ENCODE results near the gene FOXP2.

Gene FOXP2

DNA sequence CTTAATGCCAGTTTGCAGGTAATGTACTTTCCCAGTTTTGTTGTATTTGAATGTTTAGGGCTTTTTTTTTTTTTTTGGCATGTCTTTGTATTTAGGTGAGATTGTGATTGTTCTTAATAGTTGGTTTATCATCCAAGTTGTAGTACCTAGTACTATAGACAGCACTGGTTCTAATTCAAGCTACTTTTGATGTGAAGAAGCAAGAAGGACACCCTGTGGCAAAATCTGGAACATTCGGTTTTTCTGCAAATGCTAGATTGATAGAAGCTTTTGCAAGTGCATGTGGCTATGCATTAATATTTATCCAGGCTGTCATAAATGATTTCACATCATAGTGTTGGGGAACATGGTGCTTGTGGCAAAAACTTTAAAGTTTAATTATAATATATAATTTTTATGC, 248.9 kb downstream of the FOXP2 start:
- H3K4me1 ChIP-seq (ENCODE audit: insufficient read depth, low read length), result no peaks in the 10 kb centered on the region
- TF ChIP-seq EZH2 (IDR thresholded peaks at IDR 0.05; ENCODE audit: borderline replicate concordance, low read depth, low read length, severe bottlenecking) (no peak), CTCF (IDR thresholded peaks at IDR 0.05; ENCODE audit: borderline replicate concordance, extremely low read depth, low read length, poor library complexity, severe bottlenecking) (peak; percentile 45)
- ATAC-seq (ENCODE audit: insufficient read depth, low read depth), result no peak
- no peaks in the 10 kb centered on the region for H3K36me3 ChIP-seq (ENCODE audit: insufficient read depth, low read length)
- H4K20me1 ChIP-seq (ENCODE audit: insufficient read depth, low read length), result no peaks in the 10 kb centered on the region
- H2AFZ ChIP-seq (ENCODE audit: low read depth, low read length), result no peak overlapping the region
- no peak overlapping the region for H3K4me2 ChIP-seq (ENCODE audit: insufficient read depth, low read length)
- H3K79me2 ChIP-seq (ENCODE audit: insufficient read depth, low read length), result no peaks in the 10 kb centered on the region
- H3K9ac ChIP-seq (ENCODE audit: low read depth, low read length), result no peak overlapping the region
- no peak overlapping the region for H3K27ac ChIP-seq (ENCODE audit: low read length)
- no peak for DNase-seq
- H3K9me3 ChIP-seq (ENCODE audit: insufficient read depth, low read length, severe bottlenecking), result no peaks in the 10 kb centered on the region
- H3K27me3 ChIP-seq (ENCODE audit: insufficient read depth, low read length, poor library complexity), result no peaks in the 10 kb centered on the region
- no peak overlapping the region for H3K4me3 ChIP-seq (ENCODE audit: low read depth in 1 of 2, low read length in 2 of 2)

DNA sequence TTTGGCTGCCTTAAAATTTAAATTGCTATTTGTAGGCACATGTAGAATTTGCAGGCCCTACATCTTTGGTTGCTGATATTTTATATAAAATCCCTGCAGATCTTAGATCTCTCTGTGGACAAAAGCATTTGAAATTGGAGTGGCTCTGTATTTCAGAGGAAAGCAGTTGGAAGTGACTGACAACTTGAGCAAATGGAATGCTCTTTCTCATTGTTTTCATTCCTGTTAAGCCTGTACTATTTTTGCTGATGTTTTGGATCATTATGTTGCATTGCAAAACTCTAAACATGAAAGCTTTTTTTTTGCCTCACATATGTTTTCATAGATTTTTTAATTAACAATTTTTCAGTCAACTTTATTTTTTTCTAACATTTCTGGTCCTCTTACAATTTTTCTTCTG, 256.1 kb downstream of the FOXP2 start:
- Histone ChIP-seq H3K27ac (ENCODE audit: low read length) (no peak overlapping the region), H3K27me3 (ENCODE audit: insufficient read depth, low read length, poor library complexity) (no peaks in the 10 kb centered on the region), H3K79me2 (ENCODE audit: insufficient read depth, low read length) (no peaks in the 10 kb centered on the region), H3K36me3 (ENCODE audit: insufficient read depth, low read length) (no peaks in the 10 kb centered on the region), H3K4me3 (ENCODE audit: low read depth in 1 of 2, low read length in 2 of 2) (no peak overlapping the region), H3K4me2 (ENCODE audit: insufficient read depth, low read length) (no peak overlapping the region), H4K20me1 (ENCODE audit: insufficient read depth, low read length) (no peaks in the 10 kb centered on the region), H2AFZ (ENCODE audit: low read depth, low read length) (no peak overlapping the region), H3K9me3 (ENCODE audit: insufficient read depth, low read length, severe bottlenecking) (no peaks in the 10 kb centered on the region), H3K9ac (ENCODE audit: low read depth, low read length) (no peak overlapping the region), H3K4me1 (ENCODE audit: insufficient read depth, low read length) (no peaks in the 10 kb centered on the region)
- ATAC-seq (ENCODE audit: insufficient read depth, low read depth) (no peak), DNase-seq (no peak)
- TF ChIP-seq CTCF (IDR thresholded peaks at IDR 0.05; ENCODE audit: borderline replicate concordance, extremely low read depth, low read length, poor library complexity, severe bottlenecking), result no peak
- no peak for TF ChIP-seq EZH2 (IDR thresholded peaks at IDR 0.05; ENCODE audit: borderline replicate concordance, low read depth, low read length, severe bottlenecking)

GRCh38 chr7:114671563-114672123, 257.0 kb downstream of the FOXP2 start:
- ATAC-seq (ENCODE audit: insufficient read depth, low read depth), result no peak
- TF ChIP-seq CTCF (IDR thresholded peaks at IDR 0.05; ENCODE audit: borderline replicate concordance, extremely low read depth, low read length, poor library complexity, severe bottlenecking) (no peak), EZH2 (IDR thresholded peaks at IDR 0.05; ENCODE audit: borderline replicate concordance, low read depth, low read length, severe bottlenecking) (no peak)

DNA sequence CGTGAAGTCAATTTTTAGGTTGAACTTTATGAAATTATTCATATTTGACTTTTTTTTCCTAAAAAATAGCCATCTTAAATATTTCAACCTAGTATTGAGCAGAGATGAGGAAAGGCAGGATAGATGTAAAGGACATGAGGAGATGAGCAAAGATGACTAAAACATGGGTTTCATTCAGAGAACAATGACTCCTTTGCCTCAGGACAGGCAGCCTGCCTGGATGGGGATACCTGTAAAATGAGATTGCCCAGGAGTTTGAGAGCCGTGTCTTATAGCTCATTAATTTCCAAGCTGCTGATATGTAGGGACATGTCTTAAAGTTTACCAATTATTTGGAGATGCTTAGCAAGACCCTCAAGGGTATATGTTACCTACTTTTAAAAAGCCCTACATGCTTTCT, 263.5 kb downstream of the FOXP2 start:
- no peak for DNase-seq
- TF ChIP-seq EZH2 (IDR thresholded peaks at IDR 0.05; ENCODE audit: borderline replicate concordance, low read depth, low read length, severe bottlenecking) (no peak), CTCF (IDR thresholded peaks at IDR 0.05; ENCODE audit: borderline replicate concordance, extremely low read depth, low read length, poor library complexity, severe bottlenecking) (no peak)
- ATAC-seq (ENCODE audit: insufficient read depth, low read depth), result no peak
- Histone ChIP-seq H3K4me3 (ENCODE audit: low read depth in 1 of 2, low read length in 2 of 2) (no peak overlapping the region), H3K4me2 (ENCODE audit: insufficient read depth, low read length) (no peak overlapping the region), H3K36me3 (ENCODE audit: insufficient read depth, low read length) (no peaks in the 10 kb centered on the region), H3K9ac (ENCODE audit: low read depth, low read length) (no peak overlapping the region), H3K79me2 (ENCODE audit: insufficient read depth, low read length) (no peaks in the 10 kb centered on the region), H3K27me3 (ENCODE audit: insufficient read depth, low read length, poor library complexity) (no peaks in the 10 kb centered on the region), H3K4me1 (ENCODE audit: insufficient read depth, low read length) (no peaks in the 10 kb centered on the region), H2AFZ (ENCODE audit: low read depth, low read length) (no peak overlapping the region), H3K27ac (ENCODE audit: low read length) (no peak overlapping the region), H3K9me3 (ENCODE audit: insufficient read depth, low read length, severe bottlenecking) (no peaks in the 10 kb centered on the region), H4K20me1 (ENCODE audit: insufficient read depth, low read length) (no peaks in the 10 kb centered on the region)

More at GRCh38 chr7:114671563-114672123, 257.0 kb downstream of the FOXP2 start:
- no peaks in the 10 kb centered on the region for H3K79me2 ChIP-seq (ENCODE audit: insufficient read depth, low read length)
- H3K4me3 ChIP-seq (ENCODE audit: low read depth in 1 of 2, low read length in 2 of 2), result no peak overlapping the region
- no peak for DNase-seq
- H3K27me3 ChIP-seq (ENCODE audit: insufficient read depth, low read length, poor library complexity), result no peaks in the 10 kb centered on the region
- H3K4me1 ChIP-seq (ENCODE audit: insufficient read depth, low read length), result no peaks in the 10 kb centered on the region
- H3K4me2 ChIP-seq (ENCODE audit: insufficient read depth, low read length), result no peak overlapping the region
- H4K20me1 ChIP-seq (ENCODE audit: insufficient read depth, low read length), result no peaks in the 10 kb centered on the region
- no peaks in the 10 kb centered on the region for H3K36me3 ChIP-seq (ENCODE audit: insufficient read depth, low read length)
- no peak overlapping the region for H2AFZ ChIP-seq (ENCODE audit: low read depth, low read length)
- H3K9me3 ChIP-seq (ENCODE audit: insufficient read depth, low read length, severe bottlenecking), result no peaks in the 10 kb centered on the region
- H3K27ac ChIP-seq (ENCODE audit: low read length), result no peak overlapping the region
- no peak overlapping the region for H3K9ac ChIP-seq (ENCODE audit: low read depth, low read length)
